ENCODE data around the gene GAS2L1.

The GAS2L1 gene

DNA sequence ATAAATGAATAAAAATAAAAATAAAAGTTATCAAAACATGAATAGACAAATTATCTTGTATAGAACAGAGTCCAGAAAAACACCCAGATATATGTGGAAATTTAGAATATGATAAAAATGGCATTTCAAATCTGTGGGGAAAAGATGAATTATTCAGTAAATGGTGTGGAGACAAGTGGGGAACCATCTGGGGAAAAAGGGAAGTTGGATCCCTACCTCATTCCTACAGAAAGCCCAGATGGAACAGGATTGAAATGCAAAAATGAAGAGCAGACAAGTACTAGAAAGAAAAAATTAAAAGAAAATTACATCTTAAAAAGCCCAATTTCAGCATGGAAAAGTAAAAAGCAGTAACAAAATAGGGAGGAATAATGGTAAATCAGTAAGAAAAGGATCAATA, 17.2 kb downstream of the GAS2L1 start:
- Histone ChIP-seq H3K27ac (no peak overlapping the region), H3K27me3 (no peaks in the 10 kb centered on the region), H3K4me1 (peaks cover 0 to 4% (median 0%) of the 10 kb centered on the region in 4 donors), H3K4me3 (no peak overlapping the region), H3K9me3 (no peaks in the 10 kb centered on the region), H3K36me3 (peaks cover 15 to 27% (median 22%) of the 10 kb centered on the region in 3 donors)
- TF ChIP-seq, protein P1, sequence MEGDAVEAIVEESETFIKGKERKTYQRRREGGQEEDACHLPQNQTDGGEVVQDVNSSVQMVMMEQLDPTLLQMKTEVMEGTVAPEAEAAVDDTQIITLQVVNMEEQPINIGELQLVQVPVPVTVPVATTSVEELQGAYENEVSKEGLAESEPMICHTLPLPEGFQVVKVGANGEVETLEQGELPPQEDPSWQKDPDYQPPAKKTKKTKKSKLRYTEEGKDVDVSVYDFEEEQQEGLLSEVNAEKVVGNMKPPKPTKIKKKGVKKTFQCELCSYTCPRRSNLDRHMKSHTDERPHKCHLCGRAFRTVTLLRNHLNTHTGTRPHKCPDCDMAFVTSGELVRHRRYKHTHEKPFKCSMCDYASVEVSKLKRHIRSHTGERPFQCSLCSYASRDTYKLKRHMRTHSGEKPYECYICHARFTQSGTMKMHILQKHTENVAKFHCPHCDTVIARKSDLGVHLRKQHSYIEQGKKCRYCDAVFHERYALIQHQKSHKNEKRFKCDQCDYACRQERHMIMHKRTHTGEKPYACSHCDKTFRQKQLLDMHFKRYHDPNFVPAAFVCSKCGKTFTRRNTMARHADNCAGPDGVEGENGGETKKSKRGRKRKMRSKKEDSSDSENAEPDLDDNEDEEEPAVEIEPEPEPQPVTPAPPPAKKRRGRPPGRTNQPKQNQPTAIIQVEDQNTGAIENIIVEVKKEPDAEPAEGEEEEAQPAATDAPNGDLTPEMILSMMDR (IDR thresholded peaks at IDR 0.05): no peak
- intact Hi-C loops (cut with DNase I; ENCODE audit: low total_unique reads): no loop called here
- DNase-seq: no peak

DNA sequence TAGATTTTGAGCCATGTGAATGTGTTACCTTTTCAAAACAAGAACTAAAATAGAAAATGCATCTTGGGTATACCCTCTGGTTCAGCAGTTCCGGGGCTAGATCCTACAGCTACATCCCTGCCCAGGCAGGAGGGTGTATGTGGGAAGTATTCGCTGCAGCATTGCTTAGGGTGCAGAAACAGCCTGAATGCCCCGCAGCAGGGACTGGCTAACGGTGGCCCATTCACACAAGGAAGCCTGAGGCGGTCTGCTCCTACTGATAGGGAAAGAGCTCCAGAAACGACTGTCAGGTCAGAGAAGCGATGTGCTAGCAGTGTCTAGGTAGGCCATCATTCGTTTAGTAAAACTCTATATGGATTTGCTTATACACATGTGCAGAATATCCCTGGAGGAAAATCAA, 18.9 kb downstream of the GAS2L1 start:
- DNase-seq: no peak
- Histone ChIP-seq H3K27ac (no peak overlapping the region), H3K36me3 (peaks cover 18 to 44% (median 39%) of the 10 kb centered on the region in 3 donors), H3K9me3 (no peaks in the 10 kb centered on the region), H3K4me1 (peaks cover 0 to 4% (median 0%) of the 10 kb centered on the region in 4 donors), H3K27me3 (no peaks in the 10 kb centered on the region), H3K4me3 (no peak overlapping the region)
- TF ChIP-seq, protein P1 (IDR thresholded peaks at IDR 0.05): no peak
- intact Hi-C loops (cut with DNase I; ENCODE audit: low total_unique reads): no loop called here

DNA sequence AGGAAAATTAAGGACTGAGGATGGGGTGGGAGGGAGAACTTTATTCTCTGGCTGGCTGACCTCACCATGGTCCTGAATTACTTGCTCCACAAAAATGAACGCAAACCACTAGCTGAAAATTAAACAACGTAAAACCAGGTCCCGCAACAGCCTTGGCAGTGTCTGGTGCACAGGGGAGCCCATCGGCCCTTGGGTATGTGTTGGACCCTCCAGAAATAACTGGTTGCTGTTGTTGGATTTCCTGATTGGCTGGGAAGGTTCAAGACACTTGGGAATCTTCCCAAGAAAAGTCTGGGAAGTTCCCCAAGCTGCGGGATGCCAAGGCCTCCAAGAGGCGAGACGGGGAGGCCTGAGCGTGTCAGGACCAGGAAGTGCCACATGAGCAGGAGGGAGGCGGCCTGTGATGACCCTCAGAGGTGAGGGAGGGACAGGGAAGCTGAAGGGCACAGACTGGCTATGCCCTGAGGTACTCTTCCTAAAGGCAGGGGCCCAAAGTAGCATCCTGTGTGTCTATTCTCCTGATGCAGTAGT, 19.4 kb downstream of the GAS2L1 start:
- Histone ChIP-seq H3K9me3 (no peaks in the 10 kb centered on the region), H3K4me3 (no peak overlapping the region), H3K36me3 (peaks cover 18 to 49% (median 44%) of the 10 kb centered on the region in 3 donors), H3K27me3 (no peaks in the 10 kb centered on the region), H3K27ac (no peak overlapping the region), H3K4me1 (peaks cover 0 to 4% (median 0%) of the 10 kb centered on the region in 4 donors)
- no peak for DNase-seq
- TF ChIP-seq, protein P1 (IDR thresholded peaks at IDR 0.05): no peak
- intact Hi-C loops (cut with DNase I; ENCODE audit: low total_unique reads): no loop called here

DNA sequence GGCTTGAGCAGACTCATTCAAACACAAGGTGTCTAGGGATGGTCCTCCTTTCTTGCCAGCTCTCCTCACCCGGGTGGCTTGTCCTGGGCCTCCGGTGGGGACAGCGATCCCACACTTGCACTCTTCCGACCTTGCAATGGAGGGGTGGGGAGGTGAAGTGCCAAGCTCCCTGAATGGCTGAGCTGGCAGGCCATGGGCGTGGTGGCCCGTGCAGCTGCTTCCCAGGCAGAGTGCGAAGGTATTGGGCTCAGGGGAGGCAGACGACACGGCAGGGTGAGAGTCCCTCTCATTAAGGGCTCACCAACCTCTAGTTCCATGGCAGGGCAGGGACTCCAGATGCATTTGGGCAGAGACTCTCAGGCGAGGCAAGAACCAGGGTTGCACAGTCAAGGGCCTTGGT, 20.0 kb downstream of the GAS2L1 start:
- DNase-seq: no peak
- Histone ChIP-seq H3K27me3 (no peaks in the 10 kb centered on the region), H3K4me3 (no peak overlapping the region), H3K36me3 (peaks cover 18 to 55% (median 50%) of the 10 kb centered on the region in 3 donors), H3K4me1 (peaks cover 0 to 4% (median 0%) of the 10 kb centered on the region in 4 donors), H3K9me3 (no peaks in the 10 kb centered on the region), H3K27ac (no peak overlapping the region)
- intact Hi-C loops (cut with DNase I; ENCODE audit: low total_unique reads): no loop called here
- TF ChIP-seq, protein P1 (IDR thresholded peaks at IDR 0.05): no peak

DNA sequence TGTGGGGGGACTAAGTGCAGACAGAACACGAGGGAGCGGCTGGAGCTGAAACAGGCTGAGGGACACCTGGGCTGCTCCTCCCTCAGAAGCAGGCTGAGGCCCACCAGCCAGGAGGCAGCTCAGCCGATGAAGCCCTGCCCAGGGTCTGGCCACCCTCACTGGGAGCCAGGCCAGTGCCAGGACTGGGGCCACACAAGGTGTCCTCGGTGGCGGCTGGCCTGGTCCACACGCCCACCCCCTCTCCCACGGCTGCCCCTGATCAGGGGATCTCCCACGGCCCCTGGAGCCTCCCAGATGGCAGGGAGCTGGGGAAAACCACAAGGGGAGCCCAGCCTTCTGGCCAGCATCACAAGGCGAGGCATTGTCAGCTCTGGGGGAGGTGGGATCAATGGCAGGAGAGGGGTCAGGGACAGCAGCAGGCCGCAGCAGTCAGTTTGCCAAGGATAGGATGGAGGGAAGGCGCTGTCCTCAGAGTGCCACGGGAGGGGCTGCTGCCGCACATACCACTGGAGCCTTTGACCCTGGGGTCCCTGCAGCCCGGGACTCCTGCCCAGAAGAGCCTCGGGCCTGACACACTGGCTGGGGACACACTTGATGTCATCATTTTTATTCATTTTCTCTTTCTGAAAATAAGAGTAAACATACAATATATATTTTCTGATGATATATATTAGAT, 20.8 kb downstream of the GAS2L1 start:
- Histone ChIP-seq H3K27ac (no peak overlapping the region), H3K36me3 (peaks cover 18 to 58% (median 53%) of the 10 kb centered on the region in 3 donors), H3K27me3 (no peaks in the 10 kb centered on the region), H3K9me3 (no peaks in the 10 kb centered on the region), H3K4me1 (peaks cover 0 to 4% (median 0%) of the 10 kb centered on the region in 4 donors), H3K4me3 (no peak overlapping the region)
- no peak for DNase-seq
- intact Hi-C loops (cut with DNase I; ENCODE audit: low total_unique reads): no loop called here
- TF ChIP-seq, protein P1 (IDR thresholded peaks at IDR 0.05): no peak

Data from tibial artery (tissue), 4 donors.